HG03354 (cell line): ENCODE results near the gene TEX54.
A peak's percentile ranks its signal among the peaks of the same experiment; 100 is the strongest.
"Not testable (repeated sequence)": the region's sequence is repeated elsewhere in the genome, so short reads cannot be mapped to it uniquely, and the experiment has no call there.

ENCODE experiments used
- ATAC-seq: cut with Tn5 transposase; IDR thresholded peaks from one replicate; pipeline ENCODE4 v1.9.1; 2021; ENCODE audit warnings: mild to moderate bottlenecking; ENCODE audit not compliant: unreplicated experiment, poor library complexity, severe bottlenecking

TEX54 gene

DNA sequence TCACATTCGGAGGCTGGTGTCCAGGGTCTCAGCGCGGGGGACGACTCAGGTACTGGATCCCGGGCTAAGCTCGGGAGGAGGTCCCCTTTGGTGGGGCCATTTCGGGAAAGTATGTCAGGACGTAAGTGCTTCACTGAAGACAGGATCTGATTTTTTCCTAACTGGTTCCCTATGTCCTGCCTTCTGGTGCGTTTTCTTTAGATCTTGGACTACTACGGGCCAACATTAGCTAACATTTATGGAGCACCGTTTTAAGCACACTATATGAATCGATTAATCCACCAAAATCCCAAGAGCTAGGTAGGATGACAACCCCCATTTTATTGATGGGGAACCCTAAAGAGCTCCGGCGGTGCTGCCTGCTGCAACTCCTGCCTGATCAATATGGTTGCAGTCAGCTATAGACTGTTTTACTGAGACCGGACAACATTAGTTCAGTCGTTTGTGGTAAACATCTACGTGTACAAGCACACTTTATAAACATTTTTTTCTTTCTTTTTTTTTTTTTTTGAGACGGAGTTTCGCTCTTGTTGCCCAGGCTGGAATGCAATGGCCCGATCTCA lies 23.8 kb upstream of the TEX54 start:
- ATAC-seq = no peak

- ATAC-seq = peak; percentile 88
Measured at GRCh38 chr11:62855571-62856332, 23.1 kb upstream of the TEX54 start.

DNA sequence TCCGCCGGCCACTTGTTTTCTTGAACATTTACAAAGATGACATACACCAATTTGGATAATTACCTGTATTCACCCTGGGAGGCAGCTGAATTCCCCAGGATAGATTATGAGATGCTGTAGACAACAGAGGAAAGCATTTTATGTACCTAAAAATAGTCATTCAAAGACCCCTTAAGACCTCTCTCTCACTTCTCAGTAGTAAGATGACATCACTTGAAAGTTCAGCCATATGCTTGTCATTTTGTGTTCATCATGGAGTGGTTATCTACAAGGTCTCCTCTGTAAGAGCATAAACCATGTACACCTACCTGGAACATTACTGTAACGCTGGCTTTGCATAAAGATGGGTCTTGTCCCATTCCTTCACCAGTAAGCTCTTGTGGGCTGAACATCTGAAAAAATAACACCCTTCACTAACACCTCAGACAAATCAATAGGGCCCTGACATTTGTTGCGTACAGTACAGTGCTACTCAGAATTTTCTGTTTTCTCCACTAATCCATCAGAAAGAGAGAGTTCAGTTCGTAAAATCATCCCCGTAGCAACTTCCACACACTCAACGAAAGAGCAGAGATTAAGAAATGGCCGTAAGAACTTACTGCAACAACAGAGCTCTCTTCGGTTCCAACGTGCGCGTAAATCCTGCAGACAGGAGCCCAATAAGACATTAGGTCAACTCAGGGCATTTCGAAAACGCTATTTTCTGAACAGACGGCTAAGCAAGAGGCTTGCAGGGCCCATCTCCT lies 22.4 kb upstream of the TEX54 start:
- no peak for ATAC-seq

DNA sequence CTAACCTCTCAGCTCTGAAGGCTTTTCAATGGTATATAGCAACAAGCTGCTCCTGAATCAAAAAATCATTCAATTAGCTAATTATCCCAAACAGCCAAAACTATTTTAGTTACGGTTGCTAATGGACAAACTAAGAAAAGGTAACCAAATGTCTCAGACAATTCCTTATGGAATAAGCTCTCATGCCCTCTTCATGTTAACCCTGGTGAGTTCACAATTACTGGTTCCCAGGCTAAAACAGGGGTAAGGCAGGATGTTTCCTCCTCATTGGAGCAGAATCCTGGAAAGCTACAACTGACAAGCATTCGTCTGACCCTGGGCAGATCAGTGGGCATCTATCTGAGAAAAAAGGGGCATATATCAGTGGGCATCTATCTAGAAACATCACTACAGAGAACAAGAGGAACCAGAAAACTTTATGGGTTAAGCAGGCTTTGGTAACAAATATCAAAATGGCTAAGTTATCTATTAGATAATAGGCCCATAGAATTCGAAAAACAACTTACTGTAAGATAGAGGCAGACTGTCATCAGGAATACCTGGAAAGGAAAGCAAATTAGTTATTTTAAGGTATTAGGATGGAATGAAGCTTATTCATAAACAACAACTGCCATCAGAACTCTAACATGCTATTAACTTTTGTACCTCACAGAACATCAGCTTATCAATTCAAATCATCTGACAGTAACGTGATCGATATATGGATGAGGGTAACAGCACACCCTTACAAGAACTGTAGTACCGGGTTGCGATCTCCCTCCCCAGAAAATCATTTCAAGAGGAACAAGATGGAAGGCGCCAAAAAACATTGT lies 21.6 kb upstream of the TEX54 start:
- ATAC-seq = no peak

DNA sequence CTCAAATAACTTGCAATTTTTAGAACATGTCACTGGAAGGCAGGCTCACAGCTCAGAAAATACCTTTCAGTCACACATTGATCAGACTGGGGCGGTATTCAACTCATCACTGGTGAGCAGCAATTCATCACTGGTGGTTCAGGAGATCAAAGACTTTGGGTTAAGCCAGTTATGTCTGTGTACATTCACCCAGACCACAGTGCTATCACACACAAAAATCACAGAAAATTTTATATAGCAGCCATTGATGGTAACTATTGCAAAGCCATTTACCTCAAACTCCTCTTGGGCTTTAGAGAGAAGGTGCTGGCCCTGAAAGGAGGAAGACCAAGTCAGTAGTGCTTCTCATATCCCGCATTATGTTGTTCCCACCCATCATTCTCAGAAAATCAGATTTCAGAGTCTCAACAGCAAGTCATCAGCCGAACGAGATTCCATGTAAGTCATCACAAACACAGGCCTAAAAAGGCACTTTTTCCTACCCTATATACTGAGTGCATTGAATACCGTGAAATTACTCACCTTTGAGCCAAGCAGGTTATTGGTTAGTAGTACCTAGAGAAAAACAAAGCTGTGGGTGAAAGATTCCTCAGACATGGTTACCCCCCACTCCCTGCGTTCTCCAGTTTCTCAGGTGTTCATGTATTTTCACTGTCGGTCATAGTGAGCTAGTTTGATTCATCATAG lies 20.8 kb upstream of the TEX54 start:
- no peak for ATAC-seq

DNA sequence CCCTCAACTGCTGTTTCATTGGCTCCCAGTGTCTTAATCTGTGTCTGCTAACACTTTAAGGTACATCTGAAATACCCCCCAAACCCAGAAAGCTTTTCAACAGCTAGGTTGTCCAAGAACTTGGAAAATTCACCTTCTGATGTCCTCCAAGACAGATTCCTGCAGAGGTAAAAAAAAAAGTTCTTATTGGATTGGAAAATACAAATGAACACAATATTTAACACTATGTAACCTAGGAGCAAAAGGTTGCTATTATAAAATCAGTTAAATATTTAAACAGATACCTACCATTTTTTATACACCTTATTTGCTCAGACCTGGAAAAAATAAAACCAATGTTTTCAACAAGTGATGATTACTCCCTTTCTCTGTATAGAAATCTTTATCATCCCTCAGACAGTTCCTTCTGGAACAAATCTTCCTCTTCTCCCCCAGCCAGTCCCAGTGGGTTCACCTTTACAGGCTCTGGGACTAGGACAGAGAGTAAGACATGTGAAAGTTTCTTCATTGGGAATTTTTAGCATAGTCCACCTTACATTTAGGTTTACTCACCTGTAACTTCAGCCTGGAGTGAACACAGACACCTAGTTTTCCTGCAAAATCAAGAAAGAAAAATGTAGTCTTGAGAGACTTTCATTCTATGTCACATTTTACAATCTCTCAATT lies 20.0 kb upstream of the TEX54 start:
- ATAC-seq = no peak

DNA sequence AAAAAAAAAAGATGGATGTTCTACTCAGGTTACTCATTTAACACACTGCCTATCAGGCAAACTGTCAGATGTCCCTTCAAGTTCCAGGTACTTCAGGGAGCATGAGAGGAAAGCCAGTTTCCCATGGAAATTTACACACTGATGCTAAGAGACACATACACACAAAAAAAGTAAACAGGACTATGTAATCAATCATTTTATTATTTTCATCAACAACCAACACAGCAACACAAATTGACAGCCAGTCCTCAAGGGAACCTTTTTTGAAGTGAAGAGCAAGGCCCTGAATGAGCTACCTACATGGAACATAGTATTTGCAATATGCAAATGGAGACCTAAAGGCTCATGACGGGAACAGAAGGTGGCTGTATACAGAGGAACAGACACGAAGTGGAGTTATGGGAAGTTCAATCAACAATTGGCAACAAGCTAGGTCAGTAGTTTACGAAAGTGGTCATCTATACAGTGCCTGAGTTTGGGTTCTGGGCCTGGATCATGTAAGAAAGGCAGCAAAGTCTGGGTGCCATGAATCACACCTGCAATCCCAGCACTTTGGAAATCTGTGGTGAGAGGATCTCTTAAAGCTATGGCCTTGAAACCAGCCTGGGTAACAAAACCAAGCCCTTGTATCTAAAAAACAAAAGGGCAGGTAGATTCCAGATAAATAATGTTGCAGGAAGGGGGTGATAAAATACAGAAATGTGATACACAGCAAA lies 19.3 kb upstream of the TEX54 start:
- ATAC-seq = no peak

GRCh38 chr11:62850911-62851806 lies 18.5 kb upstream of the TEX54 start:
- ATAC-seq = no peak

DNA sequence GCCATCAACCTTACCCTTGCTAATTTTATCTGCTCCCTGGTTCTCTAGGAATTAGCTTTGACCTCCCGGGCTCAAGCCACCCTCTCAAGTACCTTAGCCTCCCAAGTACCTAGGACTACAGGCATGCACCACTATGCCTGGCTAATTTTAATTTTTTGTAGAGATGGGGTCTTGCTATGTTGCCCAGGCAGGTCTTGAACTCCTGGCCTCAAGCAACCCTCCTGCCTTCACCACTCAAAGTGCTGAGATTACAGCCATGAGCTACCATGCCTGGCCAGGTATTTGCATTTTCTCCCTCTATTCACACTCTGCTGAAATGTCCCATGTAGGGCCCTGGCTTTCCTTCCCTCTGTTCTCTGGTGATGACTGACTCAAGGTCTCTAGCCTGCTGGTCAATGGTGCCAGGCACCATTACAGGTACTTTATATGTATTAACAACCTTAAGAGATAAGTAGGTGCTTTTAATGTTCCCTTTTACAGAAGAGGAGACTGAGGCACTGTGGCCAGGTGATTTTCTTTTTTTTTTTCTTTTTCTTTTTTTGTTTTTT lies 15.2 kb upstream of the TEX54 start:
- ATAC-seq = no peak

- no peak for ATAC-seq
Measured at GRCh38 chr11:62846177-62846576, 13.5 kb upstream of the TEX54 start.

GRCh38 chr11:62844154-62844553 lies 11.5 kb upstream of the TEX54 start:
- ATAC-seq = no peak

DNA sequence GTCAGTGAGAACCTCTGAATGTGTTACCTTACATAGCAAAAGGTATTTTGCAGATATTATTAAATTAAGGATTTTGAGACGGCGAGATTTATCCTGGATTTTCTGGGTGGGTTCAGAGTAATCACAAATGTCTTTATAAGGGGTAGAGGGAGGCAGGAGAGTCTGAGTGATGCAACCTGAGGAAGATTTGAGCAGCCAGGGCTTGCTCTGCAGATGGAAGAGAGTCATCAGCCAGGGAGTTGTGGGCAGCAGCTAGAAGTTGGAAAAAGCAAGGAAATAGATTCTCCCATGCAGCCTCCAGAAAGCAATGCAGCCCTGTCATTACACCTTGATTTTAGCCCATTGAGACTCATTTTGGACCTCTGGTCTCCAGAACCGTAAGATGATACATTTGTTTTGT lies 10.8 kb upstream of the TEX54 start:
- no peak for ATAC-seq

GRCh38 chr11:62842891-62843290 lies 10.2 kb upstream of the TEX54 start:
- not testable (repeated sequence) for ATAC-seq

DNA sequence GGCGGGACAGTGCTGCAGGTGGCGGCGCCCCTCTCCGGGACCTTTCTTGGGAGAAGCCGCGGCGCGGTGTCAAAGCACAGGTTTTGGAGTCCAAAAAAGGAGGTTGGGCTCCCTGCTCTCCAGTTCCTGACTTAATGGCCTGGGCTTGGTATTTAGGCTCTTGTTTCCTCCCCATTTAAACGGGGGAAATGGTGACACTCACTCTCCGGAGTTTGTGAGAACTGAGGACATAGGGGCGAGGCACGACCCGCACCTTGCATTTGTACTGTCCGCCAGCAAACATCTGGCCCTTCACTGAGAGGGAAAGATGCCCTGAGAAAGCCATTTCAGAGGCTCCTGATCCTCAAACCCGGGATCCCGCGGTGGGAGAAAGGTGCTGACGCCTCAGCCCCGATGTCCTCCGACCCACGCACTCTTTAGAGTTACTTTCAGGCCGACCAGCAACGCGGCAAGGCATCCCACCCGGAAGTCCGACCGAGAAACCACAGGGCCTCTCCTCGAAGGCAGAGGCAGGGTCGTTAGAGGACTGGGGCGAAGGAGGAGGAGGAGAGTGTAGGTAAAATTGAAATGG lies 9.6 kb upstream of the TEX54 start:
- ATAC-seq = no peak

DNA sequence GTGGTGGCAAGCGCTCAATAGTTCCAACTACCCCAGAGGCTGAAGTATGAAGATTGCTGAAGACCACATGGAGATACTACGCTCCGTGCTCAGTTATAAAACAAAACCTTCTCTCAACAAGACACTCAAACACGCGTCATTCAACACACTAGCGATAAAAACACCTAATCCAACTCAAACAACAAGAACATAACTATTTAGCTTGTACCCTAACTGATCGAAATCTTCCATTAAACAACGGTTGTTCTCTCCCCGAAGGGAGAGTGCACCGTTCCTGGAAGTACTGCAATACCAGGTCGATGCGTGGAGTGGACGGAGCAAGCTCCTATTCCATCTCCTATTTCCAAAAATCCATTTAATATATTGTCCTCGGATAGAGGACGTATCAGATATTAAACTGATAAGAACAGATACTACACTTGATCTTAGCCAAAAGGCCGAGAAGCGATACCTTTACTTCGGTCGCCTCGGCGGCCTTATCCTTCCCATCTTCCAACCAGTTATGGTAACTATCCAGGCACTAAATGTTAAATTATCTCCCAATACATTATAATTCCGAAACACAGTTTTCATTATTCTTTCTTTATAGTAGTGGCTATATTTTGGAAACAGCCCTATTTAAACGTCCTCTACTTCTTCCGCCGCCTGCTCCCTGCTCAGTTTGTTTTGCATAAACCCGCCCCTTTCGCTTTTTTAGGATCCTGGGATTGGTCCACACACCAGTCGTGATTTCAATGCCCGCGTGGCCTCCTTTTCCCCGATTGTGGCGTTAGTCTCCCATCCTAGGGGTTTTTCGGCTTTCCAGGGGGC lies 8.9 kb upstream of the TEX54 start:
- ATAC-seq = peak; percentile 50

DNA sequence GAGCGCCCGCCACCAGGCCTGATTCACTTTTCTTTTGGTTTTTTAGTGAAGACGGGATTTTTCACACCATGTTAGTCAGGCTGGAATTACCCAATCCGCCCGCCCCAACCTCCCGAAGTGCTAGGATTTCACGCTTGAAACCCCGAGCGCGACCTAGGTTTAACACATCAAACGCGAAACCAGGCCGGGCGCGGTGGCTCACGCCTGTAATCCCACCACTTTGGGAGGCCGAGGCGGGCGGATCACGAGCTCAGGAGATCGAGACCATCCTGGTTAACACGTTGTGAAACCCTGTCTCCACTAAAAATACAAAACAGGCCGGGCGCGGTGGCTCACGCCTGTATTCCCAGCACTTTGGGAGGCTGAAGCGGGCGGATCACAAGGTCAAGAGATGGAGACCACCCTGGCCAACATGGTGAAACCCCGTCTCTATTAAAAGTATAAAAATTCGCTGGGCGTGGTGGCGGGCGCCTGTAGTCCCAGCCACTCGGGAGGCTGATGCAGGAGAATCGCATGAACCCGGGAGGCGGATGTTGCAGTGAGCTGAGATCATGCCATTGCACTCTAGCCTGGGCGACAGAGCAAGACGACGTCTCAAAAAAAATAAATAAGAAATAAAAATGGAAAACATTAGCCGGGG lies 8.2 kb upstream of the TEX54 start:
- peak; percentile 15 for ATAC-seq
